NCI-H1694 (cell line): Measurements from ENCODE around the gene SPIN1.
A peak's percentile ranks its signal among the peaks of the same experiment; 100 is the strongest.
"Not testable (repeated sequence)": the region's sequence is repeated elsewhere in the genome, so short reads cannot be mapped to it uniquely, and the experiment has no call there.

ENCODE experiments used
- DNase-seq: peaks from one replicate; lab custom pipeline; 2025; lab: John Stamatoyannopoulos, UW

SPIN1 gene

GRCh38 chr9:88388203-88388885 lies at the start of gene SPIN1:
SPIN1 (plus strand) TSS chr9:88388444; CDS start chr9:88426540, 38,096 bp downstream.
- peak; percentile 4 for DNase-seq

GRCh38 chr9:88339317-88339716 lies 48.9 kb upstream of the SPIN1 start:
- no peak for DNase-seq

GRCh38 chr9:88342246-88342645 lies 46.0 kb upstream of the SPIN1 start:
- DNase-seq, result no peak

- DNase-seq, result no peak
Measured at GRCh38 chr9:88344013-88344412, 44.2 kb upstream of the SPIN1 start.

GRCh38 chr9:88350354-88350753 lies 37.9 kb upstream of the SPIN1 start:
- not testable (repeated sequence) for DNase-seq

- DNase-seq, result no peak
Measured at GRCh38 chr9:88355166-88355565, 33.1 kb upstream of the SPIN1 start.

GRCh38 chr9:88357250-88357649 lies 31.0 kb upstream of the SPIN1 start:
- DNase-seq, result not testable (repeated sequence)

- DNase-seq, result no peak
Measured at GRCh38 chr9:88358723-88359122, 29.5 kb upstream of the SPIN1 start.

GRCh38 chr9:88359974-88360373 lies 28.3 kb upstream of the SPIN1 start:
- DNase-seq, result no peak

GRCh38 chr9:88362681-88363080 lies 25.6 kb upstream of the SPIN1 start:
- DNase-seq, result no peak

- DNase-seq, result no peak
Measured at GRCh38 chr9:88363661-88364060, 24.6 kb upstream of the SPIN1 start.

GRCh38 chr9:88364706-88365105 lies 23.5 kb upstream of the SPIN1 start:
- DNase-seq, result no peak

GRCh38 chr9:88370346-88370745 lies 17.9 kb upstream of the SPIN1 start:
- DNase-seq, result no peak

- no peak for DNase-seq
Measured at GRCh38 chr9:88372103-88372654, 16.1 kb upstream of the SPIN1 start.

GRCh38 chr9:88373045-88373444 lies 15.2 kb upstream of the SPIN1 start:
- no peak for DNase-seq

GRCh38 chr9:88378317-88378716 lies 9.9 kb upstream of the SPIN1 start:
- DNase-seq, result no peak

GRCh38 chr9:88379352-88379751 lies 8.9 kb upstream of the SPIN1 start:
- no peak for DNase-seq

GRCh38 chr9:88380118-88380517 lies 8.1 kb upstream of the SPIN1 start:
- DNase-seq, result no peak

- not testable (repeated sequence) for DNase-seq
Measured at GRCh38 chr9:88381322-88381721, 6.9 kb upstream of the SPIN1 start.

GRCh38 chr9:88383176-88383575 lies 5.1 kb upstream of the SPIN1 start:
- DNase-seq, result no peak

- not testable (repeated sequence) for DNase-seq
Measured at GRCh38 chr9:88386137-88386536, 2.1 kb upstream of the SPIN1 start.

- DNase-seq, result no peak
Measured at GRCh38 chr9:88387036-88387551, 1.1 kb upstream of the SPIN1 start.

- no peak for DNase-seq
Measured at GRCh38 chr9:88387552-88388202, 567 bp upstream of the SPIN1 start.
